ENCODE data around the gene LCP2. TPM values are rescaled to one million over a fixed set of nuclear protein-coding genes. Genes with fewer than 3 reads are reported as not detected.

LCP2 gene
- polyA plus RNA-seq (ENCODE audit: insufficient read length in 10 of 10) = 10 to 100 TPM in 1 of 10 donors, 1 to 10 TPM in 9; 3.5 to 16.6 (median 6.2) TPM
- long read RNA-seq, donor 1 = 0 reads
- long read RNA-seq, donor 2 = 0 reads
- long read RNA-seq, donor 3 = 0 reads
- long read RNA-seq, donor 4 = 0 reads
- long read RNA-seq, donor 5, partial matches to known transcripts = 0 of 1 reads
- long read RNA-seq, donor 5, other reads (novel, unspliced or antisense) = 0 of 1 reads
- long read RNA-seq, donor 6 = 0 reads
- long read RNA-seq, donor 7, partial matches to known transcripts = 0 of 1 reads
- long read RNA-seq, donor 7, other reads (novel, unspliced or antisense) = 0 of 1 reads
- long read RNA-seq, donor 8, partial matches to known transcripts = 0 of 1 reads
- long read RNA-seq, donor 8, other reads (novel, unspliced or antisense) = 0 of 1 reads
- long read RNA-seq, donor 9 = 0 reads

- DNase-seq = no peak
These were observed at the start of gene LCP2 for GRCh38 chr5:170297589-170298462. LCP2 (minus strand) TSS chr5:170297777; CDS start chr5:170297611, 166 bp downstream.

DNA sequence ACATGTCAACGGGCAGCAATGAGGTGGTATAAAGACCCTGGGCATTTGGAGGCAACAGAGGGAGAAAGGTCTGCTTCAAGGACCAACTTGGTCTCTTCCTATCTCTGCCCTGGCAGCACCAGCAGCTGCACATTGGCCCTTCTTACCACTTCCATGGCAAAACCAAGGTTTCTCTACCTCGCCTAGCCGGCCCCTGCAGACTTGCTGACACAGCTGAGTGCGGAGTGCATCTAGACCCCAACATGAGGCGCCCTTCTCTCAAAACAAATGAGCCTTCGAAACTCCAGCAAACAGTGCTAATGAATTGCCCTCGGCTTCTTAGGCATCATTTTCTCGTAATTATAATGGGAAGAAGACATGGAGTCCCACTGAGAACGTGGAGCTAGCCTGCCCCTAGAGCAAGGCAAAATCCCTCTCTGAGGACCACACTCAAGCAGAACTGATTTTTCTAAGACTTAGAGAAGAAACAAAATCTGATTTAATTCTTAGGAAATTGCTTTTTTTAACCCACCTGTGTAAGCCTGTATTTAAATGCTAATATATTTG, 49.5 kb upstream of the LCP2 start:
- no peak for DNase-seq

DNA sequence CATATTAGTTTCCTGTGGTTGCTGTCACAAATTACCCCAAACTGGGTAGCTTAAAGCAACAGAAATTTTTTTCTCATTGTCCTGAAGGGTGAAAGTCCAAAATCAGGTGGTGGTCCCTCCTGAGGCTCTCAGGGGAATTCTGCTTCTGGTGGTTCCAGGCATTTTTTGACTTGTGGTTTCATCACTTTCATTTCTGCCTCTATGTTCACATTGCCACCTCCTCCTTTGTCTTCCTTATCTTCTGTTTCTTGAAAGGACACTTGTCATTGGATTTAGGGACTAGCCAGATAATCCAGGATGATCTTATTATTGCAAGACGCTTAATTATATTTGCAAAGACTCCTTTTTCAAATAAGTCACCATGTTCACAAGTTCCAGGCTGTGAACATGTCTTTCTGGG, 48.4 kb upstream of the LCP2 start:
- DNase-seq = no peak

GRCh38 chr5:170343177-170343576, 45.6 kb upstream of the LCP2 start:
- DNase-seq = no peak

- no peak for DNase-seq
These were observed 44.7 kb upstream of the LCP2 start for GRCh38 chr5:170342153-170342725.

- no peak for DNase-seq
These were observed 44.0 kb upstream of the LCP2 start for GRCh38 chr5:170341545-170341944.

- no peak for DNase-seq
These were observed 42.2 kb upstream of the LCP2 start for GRCh38 chr5:170339780-170340167.

- DNase-seq = no peak
These were observed 41.6 kb upstream of the LCP2 start for GRCh38 chr5:170338933-170339779.

DNA sequence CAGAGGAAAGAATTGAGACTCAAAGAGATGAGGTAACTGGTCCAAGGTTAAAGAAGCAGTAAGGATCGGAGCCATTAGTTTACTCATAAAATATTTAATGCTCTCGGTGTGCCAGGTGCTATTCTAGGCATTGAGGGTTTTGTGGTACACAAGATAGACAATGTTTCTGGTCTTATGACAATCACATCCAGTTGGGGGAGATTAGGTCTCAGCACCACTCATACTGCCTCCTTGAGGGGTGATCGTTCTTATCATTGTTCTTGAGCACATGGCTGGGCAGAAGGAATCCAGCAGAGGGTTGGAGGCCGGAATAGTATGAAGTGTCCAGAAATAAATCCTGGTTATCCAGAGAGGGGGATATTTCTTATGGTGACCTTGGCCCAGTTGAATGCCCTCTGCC, 40.7 kb upstream of the LCP2 start:
- no peak for DNase-seq

DNA sequence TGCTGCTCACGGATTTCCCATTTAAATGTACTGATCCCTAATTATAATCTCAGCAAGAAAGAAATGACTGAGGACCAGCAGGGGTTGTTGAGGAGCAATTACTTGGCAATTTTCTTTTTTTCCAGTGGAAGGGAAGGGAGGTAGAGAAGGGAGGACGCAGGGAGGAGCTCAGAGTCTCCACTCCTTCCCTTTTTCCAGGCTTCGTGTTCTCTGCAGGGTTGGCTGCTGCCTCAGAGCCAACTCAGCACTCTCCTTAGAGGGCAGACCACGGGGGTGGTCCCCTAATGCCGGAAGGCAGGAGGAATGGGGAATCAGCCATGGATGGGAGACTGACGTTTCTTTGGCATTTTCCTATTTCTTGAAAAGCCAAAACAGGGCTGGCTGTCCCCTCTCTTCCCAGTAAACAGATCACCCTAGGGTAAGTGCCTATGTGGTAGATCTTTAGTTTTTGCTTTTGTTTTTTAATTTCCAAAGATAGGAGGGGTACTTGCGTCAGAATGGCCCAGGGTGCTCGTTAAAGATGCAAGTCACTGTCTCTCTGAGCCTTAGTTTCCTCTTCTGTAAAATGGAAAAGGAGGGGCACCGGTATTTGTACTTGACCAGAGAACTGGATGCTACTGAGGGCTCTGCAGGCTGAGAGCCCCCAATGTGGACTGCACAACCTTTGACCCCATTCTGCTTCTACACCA, 39.6 kb upstream of the LCP2 start:
- DNase-seq = no peak

DNA sequence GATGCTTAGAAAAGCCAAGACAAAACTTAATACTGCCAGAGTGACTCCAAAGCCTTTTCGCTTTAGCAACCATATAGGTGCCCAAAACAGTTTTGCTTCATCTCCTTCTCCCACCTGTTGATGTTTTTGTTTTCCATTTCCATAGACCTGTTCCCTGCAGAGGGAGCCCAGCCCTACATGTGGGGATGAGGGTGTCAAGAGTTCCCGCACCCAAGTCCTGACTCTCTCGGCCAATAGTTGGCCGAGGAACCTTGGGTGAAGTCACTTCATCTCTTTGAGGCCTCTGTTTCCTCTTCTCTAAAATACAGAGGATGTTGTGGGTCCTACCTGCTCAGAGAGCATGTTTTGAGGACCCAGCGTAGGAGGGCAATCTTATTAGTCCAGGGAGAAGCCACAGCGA, 38.5 kb upstream of the LCP2 start:
- no peak for DNase-seq

GRCh38 chr5:170334626-170335025, 37.0 kb upstream of the LCP2 start:
- DNase-seq = no peak

DNA sequence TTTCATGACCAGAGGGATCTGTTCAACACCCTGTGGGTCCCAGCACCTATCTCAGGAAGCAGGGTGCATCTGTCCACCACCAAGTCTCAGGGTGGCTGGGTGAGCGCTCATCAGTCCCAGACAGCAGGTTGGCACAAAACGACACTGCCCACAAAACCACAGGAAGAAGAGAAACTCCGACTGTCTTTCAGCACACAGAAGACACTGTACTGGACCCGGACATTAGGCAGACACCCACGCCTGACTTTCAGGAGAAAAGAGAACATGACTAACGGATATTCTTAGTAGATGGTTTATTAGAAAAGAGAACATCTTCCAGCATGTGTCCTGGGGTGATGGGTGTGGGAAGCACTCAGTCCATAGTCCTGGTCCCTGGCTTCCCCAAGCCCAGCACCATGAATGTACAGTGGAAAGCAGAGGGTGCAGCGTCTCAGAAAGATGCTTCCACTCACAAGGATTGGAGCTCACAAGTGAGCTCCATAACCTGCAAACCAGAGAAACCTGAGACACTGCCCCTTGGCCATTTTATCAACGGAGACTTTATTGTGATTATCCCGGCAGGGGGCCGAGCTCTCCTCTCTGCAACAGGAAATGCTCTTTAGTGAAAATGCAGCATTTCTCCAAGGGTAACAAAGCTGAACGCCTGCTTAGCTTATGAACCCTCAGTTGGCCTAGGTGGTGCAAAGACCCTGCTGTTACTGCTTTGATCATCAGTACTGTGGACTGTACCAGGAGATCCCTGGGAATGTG, 35.8 kb upstream of the LCP2 start:
- no peak for DNase-seq

DNA sequence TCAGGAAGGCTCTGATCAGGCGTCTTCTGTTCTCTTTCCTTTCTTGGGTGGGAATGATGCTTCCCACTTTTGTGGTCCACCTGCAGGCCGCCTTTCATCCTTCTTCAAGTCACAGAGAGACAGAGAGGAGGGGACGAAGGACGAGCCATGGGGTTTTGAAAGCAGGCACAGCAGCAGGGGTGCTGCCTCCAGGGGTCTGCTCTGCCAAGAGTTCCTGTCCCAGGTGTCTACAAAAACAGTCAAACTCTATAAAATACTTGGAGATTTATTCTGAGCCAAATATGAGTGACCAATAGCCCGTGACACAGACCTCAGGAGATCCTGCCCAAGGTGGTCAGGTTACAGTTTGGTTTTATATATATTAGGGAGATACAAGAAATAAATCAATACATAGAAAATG, 34.5 kb upstream of the LCP2 start:
- no peak for DNase-seq

DNA sequence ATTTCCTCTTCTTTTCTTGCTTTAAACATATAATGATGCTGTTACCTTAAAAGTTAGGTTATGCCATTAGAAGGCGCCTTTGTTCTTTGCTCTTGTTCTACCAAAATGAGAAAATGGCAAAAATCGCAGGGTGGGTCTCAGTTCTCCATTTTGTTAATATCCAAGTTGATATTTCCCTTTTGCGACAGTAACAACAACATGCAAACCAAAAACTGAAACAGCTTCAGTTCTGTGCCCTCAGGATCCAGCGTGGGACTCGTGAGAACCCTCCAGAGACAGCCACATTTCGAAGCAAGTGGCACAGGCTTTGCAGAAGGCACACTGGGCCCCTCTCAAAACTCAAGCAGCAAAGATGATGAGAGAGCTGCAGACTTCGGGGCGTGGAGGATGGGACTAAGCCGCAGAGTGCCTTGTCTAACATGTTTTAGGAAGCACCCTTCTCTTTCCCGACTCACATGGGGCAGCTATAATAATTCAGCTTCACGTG, 33.0 kb upstream of the LCP2 start:
- DNase-seq = no peak

DNA sequence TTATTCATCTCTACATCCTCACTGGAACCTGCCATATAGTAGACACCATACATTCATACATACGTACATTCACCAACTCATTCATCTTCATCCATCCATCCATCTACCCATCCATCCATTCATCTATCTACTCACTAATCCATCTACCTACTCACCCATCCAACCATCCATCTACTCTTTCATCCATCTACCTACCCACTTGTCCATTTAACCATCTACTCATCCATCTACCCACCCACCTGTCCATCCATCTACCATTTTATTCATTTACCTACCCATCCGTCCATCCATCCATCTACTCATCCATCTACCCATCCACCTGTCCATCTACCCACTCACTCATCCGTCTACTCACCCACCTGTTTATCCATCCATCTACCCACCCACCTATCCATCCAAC, 31.9 kb upstream of the LCP2 start:
- DNase-seq = no peak

DNA sequence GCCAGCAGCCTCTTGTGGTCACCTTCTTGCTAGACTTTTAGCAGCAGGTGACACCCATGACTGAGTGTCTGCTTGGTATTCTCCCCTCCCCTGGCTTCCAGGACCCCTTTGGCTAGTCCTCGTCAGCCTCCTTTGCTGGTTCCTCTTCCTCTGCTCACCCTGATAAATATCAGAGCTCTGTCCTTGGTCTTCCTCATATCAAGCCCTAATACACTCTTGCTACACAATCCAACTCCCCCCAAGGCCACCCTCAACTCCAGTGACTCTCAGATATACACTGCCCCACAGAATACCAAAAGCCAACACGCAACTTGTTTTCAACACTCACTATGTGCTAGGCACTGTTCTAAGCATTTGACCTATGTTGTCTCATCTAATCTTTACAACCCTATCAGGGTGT, 30.3 kb upstream of the LCP2 start:
- no peak for DNase-seq

GRCh38 chr5:170327168-170327567, 29.6 kb upstream of the LCP2 start:
- DNase-seq = no peak

- no peak for DNase-seq
These were observed 21.7 kb upstream of the LCP2 start for GRCh38 chr5:170319301-170319700.

GRCh38 chr5:170317499-170317898, 19.9 kb upstream of the LCP2 start:
- DNase-seq = no peak

Measured in muscle of back (tissue), 13 donors.